SU-DHL-6 (cell line): ENCODE data around the gene MBLAC1.

Source experiments
- EZH2phosphoT487 ChIP-seq: fragments of 200-600 bp; sonication (generic), shearing (Covaris generic); conservative IDR thresholded peaks from 2 replicates; pipeline ENCODE4 v1.6.1; 2018; ENCODE audit warnings: mild to moderate bottlenecking, antibody characterized with exemption, low read length, moderate library complexity, mixed read lengths
- TF ChIP-seq, protein P1 (sequence below): fragments of 200-600 bp; sonication (generic); IDR thresholded peaks from one replicate; pipeline ENCODE4 v1.5.1; 2017; ENCODE audit warnings: antibody characterized with exemption, mild to moderate bottlenecking, low read length, moderate library complexity; ENCODE audit not compliant: insufficient read depth, poor library complexity, severe bottlenecking

DNA sequence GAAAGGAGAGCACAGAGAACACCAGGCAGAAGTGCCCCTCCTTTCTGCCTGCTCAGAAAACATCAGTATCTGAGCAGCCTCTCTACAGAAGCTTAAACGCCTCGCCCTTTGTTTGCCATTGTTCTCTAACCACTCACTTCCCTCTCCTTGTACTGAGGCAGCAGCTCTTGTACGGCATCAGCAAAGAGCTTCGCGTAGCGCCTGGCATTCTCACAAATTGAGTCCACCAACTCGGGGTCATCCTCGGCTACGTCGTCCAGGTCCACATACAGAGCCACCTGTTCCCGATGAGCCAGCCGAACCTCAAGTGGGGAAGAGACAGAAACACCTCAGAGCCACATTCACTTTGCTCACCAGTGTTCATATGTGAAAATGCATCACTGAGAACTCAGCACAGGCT, 27.3 kb upstream of the MBLAC1 start:
- TF ChIP-seq, protein P1, sequence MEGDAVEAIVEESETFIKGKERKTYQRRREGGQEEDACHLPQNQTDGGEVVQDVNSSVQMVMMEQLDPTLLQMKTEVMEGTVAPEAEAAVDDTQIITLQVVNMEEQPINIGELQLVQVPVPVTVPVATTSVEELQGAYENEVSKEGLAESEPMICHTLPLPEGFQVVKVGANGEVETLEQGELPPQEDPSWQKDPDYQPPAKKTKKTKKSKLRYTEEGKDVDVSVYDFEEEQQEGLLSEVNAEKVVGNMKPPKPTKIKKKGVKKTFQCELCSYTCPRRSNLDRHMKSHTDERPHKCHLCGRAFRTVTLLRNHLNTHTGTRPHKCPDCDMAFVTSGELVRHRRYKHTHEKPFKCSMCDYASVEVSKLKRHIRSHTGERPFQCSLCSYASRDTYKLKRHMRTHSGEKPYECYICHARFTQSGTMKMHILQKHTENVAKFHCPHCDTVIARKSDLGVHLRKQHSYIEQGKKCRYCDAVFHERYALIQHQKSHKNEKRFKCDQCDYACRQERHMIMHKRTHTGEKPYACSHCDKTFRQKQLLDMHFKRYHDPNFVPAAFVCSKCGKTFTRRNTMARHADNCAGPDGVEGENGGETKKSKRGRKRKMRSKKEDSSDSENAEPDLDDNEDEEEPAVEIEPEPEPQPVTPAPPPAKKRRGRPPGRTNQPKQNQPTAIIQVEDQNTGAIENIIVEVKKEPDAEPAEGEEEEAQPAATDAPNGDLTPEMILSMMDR: no peak
- TF ChIP-seq EZH2phosphoT487: no peak
